ENCODE measurements around the gene LRP2. TPM values are rescaled to one million over a fixed set of nuclear protein-coding genes. Genes with fewer than 3 reads are reported as not detected.

LRP2 gene
- total and polyA plus RNA-seq, 2 of the 4 experiments (the other 2 are of a cell fraction): not detected

DNA sequence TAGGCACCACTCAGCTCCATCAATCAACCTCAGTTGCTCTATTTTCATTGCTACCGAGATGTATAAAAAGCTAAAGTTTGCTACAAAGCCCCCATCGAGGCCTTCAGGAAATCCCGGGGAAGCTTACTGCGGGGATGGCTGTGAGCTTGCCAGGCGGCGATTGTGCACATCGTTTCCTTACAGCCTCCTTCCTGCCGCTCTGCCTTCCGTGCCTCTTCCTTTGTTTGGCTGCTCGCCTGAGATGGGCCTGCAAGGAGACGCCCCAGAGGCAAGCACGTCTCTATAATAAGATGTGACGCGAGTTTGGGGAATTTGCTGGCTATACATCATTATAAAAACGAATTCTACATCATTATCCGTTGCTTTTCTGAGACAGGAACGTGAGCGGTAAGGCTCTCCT, 251.4 kb downstream of the LRP2 start:
- Histone ChIP-seq H2BK15ac (ENCODE audit: low read depth, low read length) (no peak overlapping the region), H4K20me1 (ENCODE audit: insufficient read depth, low read length) (no peaks in the 10 kb centered on the region), H3K18ac (ENCODE audit: low read depth, low read length) (no peak overlapping the region), H2BK20ac (ENCODE audit: low read depth, low read length) (no peak overlapping the region), H3K27me3 (ENCODE audit: control insufficient read depth, insufficient read depth, low read length) (no peaks in the 10 kb centered on the region), H4K91ac (ENCODE audit: insufficient read depth, low read depth, low read length) (no peak overlapping the region), H3K14ac (replicated peaks; ENCODE audit: low read depth, low read length) (no peak overlapping the region), H3K9me3 (ENCODE audit: control insufficient read depth, insufficient read depth, low read length) (no peaks in the 10 kb centered on the region), H3K36me3 (ENCODE audit: control insufficient read depth, insufficient read depth, low read length) (no peaks in the 10 kb centered on the region), H2BK120ac (ENCODE audit: low read depth, low read length) (no peak overlapping the region), H3K27ac (ENCODE audit: insufficient read depth, low read length) (no peak overlapping the region), H3K9me1 (ENCODE audit: insufficient read depth, low read length) (no peaks in the 10 kb centered on the region), H3K23ac (ENCODE audit: low read depth, low read length) (no peak overlapping the region), H3K4me1 (ENCODE audit: control insufficient read depth, insufficient read depth, low read length) (no peaks in the 10 kb centered on the region), H2AK9ac (replicated peaks; ENCODE audit: low read depth, low read length, poor library complexity) (no peak overlapping the region), H3K4me3 (ENCODE audit: insufficient read depth, low read depth, low read length) (no peak overlapping the region), H2AFZ (replicated peaks; ENCODE audit: low read length, poor library complexity) (no peak overlapping the region), H3K4ac (ENCODE audit: low read depth, low read length) (no peak overlapping the region), H2AK5ac (ENCODE audit: low read depth, low read length) (no peak overlapping the region), H3K9ac (ENCODE audit: low read depth, low read length) (no peak overlapping the region), H4K8ac (ENCODE audit: low read depth in 2 of 2, low read length in 2 of 2) (no peak overlapping the region), H3K4me2 (ENCODE audit: low read depth, low read length) (no peak overlapping the region), H3K56ac (ENCODE audit: extremely low read depth, insufficient read depth, low read length) (no peak overlapping the region), H3K79me1 (ENCODE audit: low read depth in 1 of 2, low read length in 2 of 2) (no peaks in the 10 kb centered on the region), H2BK5ac (ENCODE audit: low read depth, low read length, poor library complexity, severe bottlenecking) (no peak overlapping the region), H4K5ac (ENCODE audit: low read depth, low read length) (no peak overlapping the region)
- in situ Hi-C loops (cut with MboI; ENCODE audit: low sequenced_read_pairs) (no loop called here), dilution Hi-C loops (cut with HindIII; ENCODE audit: low sequenced_read_pairs, unreplicated experiment) (no loop called here), intact Hi-C loops (cut with micrococcal nuclease) (no loop called here)
- no CpG with 5 or more reads among the region's 18 CpGs for WGBS, 2 experiments (ENCODE audit: extremely low coverage in 2 of 2, insufficient read length in 1 of 2)
- ChIA-PET POLR2A (ENCODE audit: unreplicated experiment) (no interaction called here), CTCF (interaction anchor here (0.5 to 1.6 kb wide), 5 partner anchors 21 to 307 kb away, joined by 3 to 8 read pairs (median 3); no protein-coding TSS in a partner anchor)
- ATAC-seq (ENCODE audit: low read depth) (no peak), DNase-seq (no peak)
- TF ChIP-seq CTCF (conservative IDR thresholded peaks at IDR 0.05; ENCODE audit: low read depth, low read length) (no peak), NFE2L2 (IDR thresholded peaks at IDR 0.05; ENCODE audit: low read depth, low read length) (no peak), CHD1 (IDR thresholded peaks at IDR 0.05; ENCODE audit: low read depth, low read length) (no peak), ELK1 (IDR thresholded peaks at IDR 0.05; ENCODE audit: borderline replicate concordance, low read depth, low read length) (no peak), RCOR1 (IDR thresholded peaks at IDR 0.05; ENCODE audit: insufficient replicate concordance, low read length) (no peak), MXI1 (IDR thresholded peaks at IDR 0.05; ENCODE audit: borderline replicate concordance, low read depth, low read length) (no peak), CEBPB (IDR thresholded peaks at IDR 0.05; ENCODE audit: low read depth, low read length) (no peak), RAD21 (IDR thresholded peaks at IDR 0.05; ENCODE audit: low read length) (no peak), FOS (IDR thresholded peaks at IDR 0.05; ENCODE audit: low read depth, low read length) (no peak), MAFK (IDR thresholded peaks at IDR 0.05; ENCODE audit: low read depth, low read length) (no peak), BHLHE40 (IDR thresholded peaks at IDR 0.05; ENCODE audit: low read depth, low read length) (no peak), SMC3 (IDR thresholded peaks at IDR 0.05; ENCODE audit: low read depth, low read length) (no peak), POLR2A (IDR thresholded peaks at IDR 0.05; ENCODE audit: low read depth, low read length) (no peak)
- BruUV-seq (replicated peaks): no TSS peak
